IMR-90 (cell line): ENCODE results near the gene AUTS2.

Experiments
- CEBPB ChIP-seq: IDR thresholded peaks from 2 replicates; pipeline ENCODE4 v1.6.1; 2012; ENCODE audit warnings: low read depth, low read length, improper control_type of control experiment
- MXI1 ChIP-seq: IDR thresholded peaks from 2 replicates; pipeline ENCODE4 v1.6.1; 2012; ENCODE audit warnings: low read depth, mild to moderate bottlenecking, low read length, moderate library complexity, borderline replicate concordance
- POLR2A ChIP-seq: IDR thresholded peaks from 2 replicates; pipeline ENCODE4 v1.6.1; 2012; ENCODE audit warnings: mild to moderate bottlenecking, low read depth, low read length
- SMC3 ChIP-seq: fragments of 150-350 bp; IDR thresholded peaks from 2 replicates; pipeline ENCODE4 v1.6.1; 2016; ENCODE audit warnings: low read depth, mild to moderate bottlenecking, antibody characterized with exemption, low read length, moderate library complexity
- TF ChIP-seq, protein P1 (sequence below): conservative IDR thresholded peaks from 2 replicates; pipeline ENCODE4 v1.5.1; 2012; ENCODE audit warnings: mild to moderate bottlenecking, low read depth, low read length, improper control_type of control experiment
- TF ChIP-seq, protein P2 (sequence below): fragments of 150-350 bp; IDR thresholded peaks from 2 replicates; pipeline ENCODE4 v1.6.1; 2016; ENCODE audit warnings: low read depth, mild to moderate bottlenecking, low read length, moderate library complexity, borderline replicate concordance
- TF ChIP-seq, protein P3 (sequence below): fragments of 150-350 bp; IDR thresholded peaks from 2 replicates; pipeline ENCODE4 v1.6.1; 2017; ENCODE audit warnings: mild to moderate bottlenecking, antibody characterized with exemption, low read length, low read depth

DNA sequence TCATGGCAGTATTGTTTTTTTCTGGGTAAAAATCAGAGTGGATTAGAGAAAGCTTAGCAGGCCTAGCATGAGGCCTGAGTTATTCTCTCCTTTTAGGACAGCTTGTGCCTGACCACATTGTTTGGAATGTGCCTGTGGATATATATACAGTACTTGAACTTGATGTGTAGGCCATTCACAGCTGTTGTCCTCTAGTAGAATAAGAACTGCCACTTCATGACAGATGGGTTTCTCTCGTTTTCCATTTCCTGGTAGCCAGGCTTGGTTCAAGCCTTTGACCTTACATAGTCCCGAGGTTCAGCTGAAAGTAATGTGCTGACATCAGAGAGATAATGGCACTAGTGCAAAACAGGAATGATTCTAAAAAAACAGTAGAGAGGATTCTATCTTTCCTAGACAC is 473.9 kb downstream of the AUTS2 start:
- TF ChIP-seq, protein P1, sequence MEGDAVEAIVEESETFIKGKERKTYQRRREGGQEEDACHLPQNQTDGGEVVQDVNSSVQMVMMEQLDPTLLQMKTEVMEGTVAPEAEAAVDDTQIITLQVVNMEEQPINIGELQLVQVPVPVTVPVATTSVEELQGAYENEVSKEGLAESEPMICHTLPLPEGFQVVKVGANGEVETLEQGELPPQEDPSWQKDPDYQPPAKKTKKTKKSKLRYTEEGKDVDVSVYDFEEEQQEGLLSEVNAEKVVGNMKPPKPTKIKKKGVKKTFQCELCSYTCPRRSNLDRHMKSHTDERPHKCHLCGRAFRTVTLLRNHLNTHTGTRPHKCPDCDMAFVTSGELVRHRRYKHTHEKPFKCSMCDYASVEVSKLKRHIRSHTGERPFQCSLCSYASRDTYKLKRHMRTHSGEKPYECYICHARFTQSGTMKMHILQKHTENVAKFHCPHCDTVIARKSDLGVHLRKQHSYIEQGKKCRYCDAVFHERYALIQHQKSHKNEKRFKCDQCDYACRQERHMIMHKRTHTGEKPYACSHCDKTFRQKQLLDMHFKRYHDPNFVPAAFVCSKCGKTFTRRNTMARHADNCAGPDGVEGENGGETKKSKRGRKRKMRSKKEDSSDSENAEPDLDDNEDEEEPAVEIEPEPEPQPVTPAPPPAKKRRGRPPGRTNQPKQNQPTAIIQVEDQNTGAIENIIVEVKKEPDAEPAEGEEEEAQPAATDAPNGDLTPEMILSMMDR: no peak
- TF ChIP-seq CEBPB: no peak
- TF ChIP-seq, protein P2, sequence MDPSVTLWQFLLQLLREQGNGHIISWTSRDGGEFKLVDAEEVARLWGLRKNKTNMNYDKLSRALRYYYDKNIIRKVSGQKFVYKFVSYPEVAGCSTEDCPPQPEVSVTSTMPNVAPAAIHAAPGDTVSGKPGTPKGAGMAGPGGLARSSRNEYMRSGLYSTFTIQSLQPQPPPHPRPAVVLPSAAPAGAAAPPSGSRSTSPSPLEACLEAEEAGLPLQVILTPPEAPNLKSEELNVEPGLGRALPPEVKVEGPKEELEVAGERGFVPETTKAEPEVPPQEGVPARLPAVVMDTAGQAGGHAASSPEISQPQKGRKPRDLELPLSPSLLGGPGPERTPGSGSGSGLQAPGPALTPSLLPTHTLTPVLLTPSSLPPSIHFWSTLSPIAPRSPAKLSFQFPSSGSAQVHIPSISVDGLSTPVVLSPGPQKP: no peak
- TF ChIP-seq, protein P3, sequence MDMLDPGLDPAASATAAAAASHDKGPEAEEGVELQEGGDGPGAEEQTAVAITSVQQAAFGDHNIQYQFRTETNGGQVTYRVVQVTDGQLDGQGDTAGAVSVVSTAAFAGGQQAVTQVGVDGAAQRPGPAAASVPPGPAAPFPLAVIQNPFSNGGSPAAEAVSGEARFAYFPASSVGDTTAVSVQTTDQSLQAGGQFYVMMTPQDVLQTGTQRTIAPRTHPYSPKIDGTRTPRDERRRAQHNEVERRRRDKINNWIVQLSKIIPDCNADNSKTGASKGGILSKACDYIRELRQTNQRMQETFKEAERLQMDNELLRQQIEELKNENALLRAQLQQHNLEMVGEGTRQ: no peak
- TF ChIP-seq POLR2A: no peak
- no peak for TF ChIP-seq MXI1
- TF ChIP-seq SMC3: no peak
